Measurements from ENCODE around the gene ZYX. TPM values are rescaled to one million over a fixed set of nuclear protein-coding genes. Genes with fewer than 3 reads are reported as not detected.

The ZYX gene
- 26.2 TPM for polyA plus RNA-seq (2012; ENCODE audit: missing spikeins)

DNA sequence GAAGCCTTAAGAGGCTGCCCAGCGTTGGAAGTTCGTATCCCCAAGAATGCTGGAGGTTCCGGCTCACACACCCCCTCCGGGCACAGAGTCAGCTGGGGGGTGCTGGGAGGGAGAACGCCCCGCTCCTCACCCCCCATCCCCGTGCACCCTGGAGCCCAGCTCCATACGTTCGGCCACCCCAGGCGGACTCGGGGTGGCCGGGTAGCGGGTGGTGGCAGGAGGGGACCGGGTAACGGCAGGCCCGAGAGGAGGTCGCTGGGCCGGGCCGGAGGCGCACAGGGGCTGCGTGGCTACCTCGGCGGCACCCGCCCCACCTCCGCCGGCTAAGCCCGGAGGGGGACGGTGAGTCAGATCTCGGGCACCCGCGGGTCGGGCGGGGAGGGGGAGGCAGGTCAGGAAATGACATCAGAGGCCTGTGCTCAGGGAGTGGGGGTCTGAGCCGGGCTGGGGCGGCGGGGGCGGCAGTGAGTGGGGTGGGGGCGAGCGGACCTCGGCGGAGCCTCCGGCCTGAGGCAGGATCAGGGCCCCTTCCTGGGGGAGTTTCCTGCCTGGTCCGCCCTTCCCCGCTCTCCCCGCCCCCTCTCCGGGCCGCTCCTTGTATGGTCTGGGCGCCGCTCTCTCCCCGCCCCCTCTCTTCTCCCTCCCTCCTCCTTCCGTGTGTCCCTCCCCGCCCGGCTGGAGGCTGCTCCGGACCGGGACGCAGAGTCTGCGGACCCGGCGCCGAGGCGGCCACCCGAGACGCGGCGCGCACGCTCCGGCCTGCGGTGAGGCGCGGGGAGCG lies at the start of gene ZYX:
ZYX (plus strand) TSS at position 700 of the 781 bp plus-strand sequence. CDS start 227 bp downstream, outside the sequence.
- DNase-seq (ENCODE audit: insufficient read length): peak; percentile 97
- peak; percentile 73 for FAIRE-seq
- TF ChIP-seq POLR2AphosphoS5 (IDR thresholded peaks at IDR 0.05; ENCODE audit: low read depth, low read length): peak; percentile 14; the same call in 1 of the 2 replicates
- no peak for TF ChIP-seq TAF1 (IDR thresholded peaks at IDR 0.05; ENCODE audit: borderline replicate concordance, low read depth, low read length)
- peak; percentile 69; the same call in 1 of the 2 replicates for TF ChIP-seq POLR2A (IDR thresholded peaks at IDR 0.05; ENCODE audit: low read depth, low read length)

DNA sequence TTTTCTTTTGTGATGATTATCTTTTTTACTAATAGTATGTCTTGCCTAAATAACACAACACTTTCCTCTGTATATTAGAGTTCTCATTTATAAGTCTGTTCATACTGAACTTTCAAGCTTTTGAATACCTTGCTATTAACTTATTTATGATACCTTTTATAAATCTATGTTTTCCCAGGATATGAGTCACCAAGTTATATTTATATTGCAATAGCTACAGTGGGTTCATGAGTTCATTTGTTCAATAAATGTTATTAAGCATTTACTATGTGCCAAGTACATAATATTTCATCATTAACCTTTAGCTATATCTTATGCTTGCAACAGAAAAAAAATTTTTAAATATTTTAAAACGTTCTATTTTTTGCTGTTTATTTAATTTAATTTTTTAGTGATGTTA lies 46.9 kb upstream of the ZYX start:
- TF ChIP-seq TAF1 (IDR thresholded peaks at IDR 0.05; ENCODE audit: borderline replicate concordance, low read depth, low read length): no peak
- no peak for TF ChIP-seq POLR2AphosphoS5 (IDR thresholded peaks at IDR 0.05; ENCODE audit: low read depth, low read length)
- TF ChIP-seq POLR2A (IDR thresholded peaks at IDR 0.05; ENCODE audit: low read depth, low read length): no peak
- FAIRE-seq: no peak
- DNase-seq (ENCODE audit: insufficient read length): no peak

GRCh38 chr7:143337216-143337615 lies 43.9 kb upstream of the ZYX start:
- FAIRE-seq (no peak), DNase-seq (ENCODE audit: insufficient read length) (no peak)
- TF ChIP-seq TAF1 (IDR thresholded peaks at IDR 0.05; ENCODE audit: borderline replicate concordance, low read depth, low read length) (no peak), POLR2A (IDR thresholded peaks at IDR 0.05; ENCODE audit: low read depth, low read length) (no peak), POLR2AphosphoS5 (IDR thresholded peaks at IDR 0.05; ENCODE audit: low read depth, low read length) (no peak)

GRCh38 chr7:143341842-143342241 lies 39.3 kb upstream of the ZYX start:
- TF ChIP-seq POLR2AphosphoS5 (IDR thresholded peaks at IDR 0.05; ENCODE audit: low read depth, low read length) (no peak), TAF1 (IDR thresholded peaks at IDR 0.05; ENCODE audit: borderline replicate concordance, low read depth, low read length) (no peak), POLR2A (IDR thresholded peaks at IDR 0.05; ENCODE audit: low read depth, low read length) (no peak)
- FAIRE-seq (no peak), DNase-seq (ENCODE audit: insufficient read length) (no peak)

DNA sequence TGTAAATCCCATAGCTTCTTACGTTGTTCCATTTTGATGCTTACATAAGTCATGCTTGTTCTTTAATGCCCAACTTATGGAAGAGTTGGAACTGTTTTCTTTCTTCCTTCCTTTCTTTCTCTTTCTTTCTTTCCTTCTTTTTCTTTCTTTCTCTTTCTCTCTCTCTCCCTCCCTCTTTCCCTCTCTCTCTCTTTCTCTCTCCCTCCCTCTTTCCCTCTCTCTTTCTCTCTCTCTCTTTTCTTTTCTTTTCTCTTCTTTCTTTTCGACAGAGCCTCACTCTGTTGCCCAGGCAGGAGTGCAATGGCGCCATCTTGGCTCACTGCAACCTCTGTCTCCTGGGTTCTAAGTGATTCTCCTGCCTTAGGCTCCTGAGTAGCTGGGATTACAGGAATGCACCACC lies 37.5 kb upstream of the ZYX start:
- DNase-seq (ENCODE audit: insufficient read length): no peak
- FAIRE-seq: no peak
- TF ChIP-seq TAF1 (IDR thresholded peaks at IDR 0.05; ENCODE audit: borderline replicate concordance, low read depth, low read length) (no peak), POLR2AphosphoS5 (IDR thresholded peaks at IDR 0.05; ENCODE audit: low read depth, low read length) (no peak), POLR2A (IDR thresholded peaks at IDR 0.05; ENCODE audit: low read depth, low read length) (no peak)

DNA sequence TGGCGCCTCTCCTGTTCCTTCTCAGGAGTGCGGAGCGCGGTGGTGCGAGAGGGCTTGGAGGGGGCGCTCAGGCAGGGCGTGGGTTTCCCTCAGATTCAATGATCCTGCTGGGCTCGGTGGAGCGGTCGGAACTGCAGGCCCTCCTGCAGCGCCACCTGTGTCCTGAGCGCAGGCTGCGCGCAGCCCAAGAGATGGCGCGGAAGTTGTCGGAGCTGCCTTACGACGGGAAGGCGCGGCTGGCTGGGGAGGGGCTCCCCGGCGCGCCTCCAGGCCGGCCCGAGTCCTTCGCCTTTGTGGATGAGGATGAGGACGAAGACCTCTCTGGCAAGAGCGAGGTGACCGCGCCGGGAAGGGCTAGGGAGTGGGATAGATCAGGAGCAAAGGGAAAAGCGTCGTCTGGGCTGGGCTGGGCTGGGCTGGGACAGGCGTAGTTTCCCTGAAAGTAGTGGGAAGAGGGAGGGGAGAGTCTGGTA lies 35.7 kb upstream of the ZYX start:
- FAIRE-seq (no peak), DNase-seq (ENCODE audit: insufficient read length) (no peak)
- TF ChIP-seq POLR2AphosphoS5 (IDR thresholded peaks at IDR 0.05; ENCODE audit: low read depth, low read length): no peak
- no peak for TF ChIP-seq POLR2A (IDR thresholded peaks at IDR 0.05; ENCODE audit: low read depth, low read length)
- no peak for TF ChIP-seq TAF1 (IDR thresholded peaks at IDR 0.05; ENCODE audit: borderline replicate concordance, low read depth, low read length)

- DNase-seq (ENCODE audit: insufficient read length) (no peak), FAIRE-seq (no peak)
- TF ChIP-seq TAF1 (IDR thresholded peaks at IDR 0.05; ENCODE audit: borderline replicate concordance, low read depth, low read length): no peak
Observed at GRCh38 chr7:143346018-143346417, 35.1 kb upstream of the ZYX start.

- FAIRE-seq: no peak
- no peak for TF ChIP-seq TAF1 (IDR thresholded peaks at IDR 0.05; ENCODE audit: borderline replicate concordance, low read depth, low read length)
- no peak for TF ChIP-seq POLR2AphosphoS5 (IDR thresholded peaks at IDR 0.05; ENCODE audit: low read depth, low read length)
- no peak for TF ChIP-seq POLR2A (IDR thresholded peaks at IDR 0.05; ENCODE audit: low read depth, low read length)
Observed at GRCh38 chr7:143347950-143348349, 33.2 kb upstream of the ZYX start.

DNA sequence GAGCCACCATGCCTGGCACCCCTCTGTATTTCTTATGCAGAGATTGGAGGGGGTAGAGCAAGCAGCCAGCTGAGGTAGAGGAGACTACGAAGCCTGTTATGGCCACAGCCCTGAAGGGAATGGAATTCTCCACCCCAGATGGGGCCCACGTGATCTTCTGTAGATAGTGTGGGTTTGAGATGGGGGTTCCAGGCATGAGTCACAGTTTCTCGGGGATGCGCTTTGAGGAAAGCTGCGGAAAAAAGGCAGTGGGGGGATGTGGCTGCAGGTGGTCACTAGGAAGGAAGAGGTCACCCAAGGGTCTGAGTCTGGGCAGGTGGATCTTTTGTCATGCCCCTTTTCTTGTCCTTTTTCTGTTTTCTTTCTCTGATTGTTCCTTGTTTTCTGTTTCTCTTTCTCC lies 30.1 kb upstream of the ZYX start:
- no peak for DNase-seq (ENCODE audit: insufficient read length)
- no peak for FAIRE-seq
- TF ChIP-seq POLR2AphosphoS5 (IDR thresholded peaks at IDR 0.05; ENCODE audit: low read depth, low read length) (no peak), TAF1 (IDR thresholded peaks at IDR 0.05; ENCODE audit: borderline replicate concordance, low read depth, low read length) (no peak), POLR2A (IDR thresholded peaks at IDR 0.05; ENCODE audit: low read depth, low read length) (no peak)

More at GRCh38 chr7:143347950-143348349, 33.2 kb upstream of the ZYX start:
- no peak for DNase-seq (ENCODE audit: insufficient read length)

DNA sequence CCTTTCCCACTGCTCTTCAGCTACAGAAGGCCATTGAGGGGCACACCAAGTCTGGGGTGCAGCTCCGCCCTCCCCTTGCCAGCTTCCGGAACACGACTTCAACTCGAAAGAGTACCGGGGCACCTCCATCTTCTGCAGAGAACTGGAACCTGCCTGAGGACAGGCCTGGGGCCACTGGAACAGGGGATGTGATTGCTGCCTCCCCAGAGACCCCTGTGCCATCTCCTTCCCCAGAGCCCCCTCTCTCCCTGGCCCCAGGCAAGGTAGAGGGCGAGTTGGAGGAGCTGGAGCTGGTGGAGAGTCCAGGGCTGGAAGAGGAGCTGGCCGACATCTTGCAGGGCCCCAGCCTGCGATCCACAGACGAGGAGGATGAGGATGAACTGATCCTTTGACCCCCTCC lies 29.6 kb upstream of the ZYX start:
- FAIRE-seq (no peak), DNase-seq (ENCODE audit: insufficient read length) (no peak)
- TF ChIP-seq POLR2A (IDR thresholded peaks at IDR 0.05; ENCODE audit: low read depth, low read length) (no peak), POLR2AphosphoS5 (IDR thresholded peaks at IDR 0.05; ENCODE audit: low read depth, low read length) (no peak), TAF1 (IDR thresholded peaks at IDR 0.05; ENCODE audit: borderline replicate concordance, low read depth, low read length) (no peak)

GRCh38 chr7:143352531-143353002 lies 28.6 kb upstream of the ZYX start:
- no peak for DNase-seq (ENCODE audit: insufficient read length)
- TF ChIP-seq POLR2A (IDR thresholded peaks at IDR 0.05; ENCODE audit: low read depth, low read length) (no peak), POLR2AphosphoS5 (IDR thresholded peaks at IDR 0.05; ENCODE audit: low read depth, low read length) (no peak), TAF1 (IDR thresholded peaks at IDR 0.05; ENCODE audit: borderline replicate concordance, low read depth, low read length) (no peak)
- FAIRE-seq: no peak

- no peak for DNase-seq (ENCODE audit: insufficient read length)
- TF ChIP-seq POLR2A (IDR thresholded peaks at IDR 0.05; ENCODE audit: low read depth, low read length) (no peak), POLR2AphosphoS5 (IDR thresholded peaks at IDR 0.05; ENCODE audit: low read depth, low read length) (no peak), TAF1 (IDR thresholded peaks at IDR 0.05; ENCODE audit: borderline replicate concordance, low read depth, low read length) (no peak)
- no peak for FAIRE-seq
Observed at GRCh38 chr7:143354376-143354775, 26.8 kb upstream of the ZYX start.

Data from GM12892 (cell line).